DOHH2 (cell line): ENCODE measurements around the gene TNNT2.

Source experiments
- H3F3A ChIP-seq: fragments of 200-600 bp; sonication (generic), shearing (Covaris generic); 2 replicates; pipeline ENCODE4 v1.6.0; 2016; ENCODE audit warnings: antibody characterized with exemption, mild to moderate bottlenecking; ENCODE audit not compliant: control insufficient read depth, insufficient read depth
- H3K27ac ChIP-seq: fragments of 200-600 bp; sonication (generic); 2 replicates; pipeline ENCODE4 v1.5.1; 2014; ENCODE audit warnings: low read depth, mild to moderate bottlenecking, low read length, moderate library complexity
- H3K27me3 ChIP-seq: fragments of 200-600 bp; sonication (generic); 2 replicates; pipeline ENCODE4 v1.6.1; 2014; ENCODE audit warnings: mild to moderate bottlenecking, low read length, mixed read lengths; ENCODE audit not compliant: control insufficient read depth
- H3K36me3 ChIP-seq: fragments of 200-600 bp; sonication (generic); 2 replicates; pipeline ENCODE4 v1.6.1; 2014; ENCODE audit warnings: mild to moderate bottlenecking, low read length, moderate library complexity, mixed read lengths; ENCODE audit not compliant: control insufficient read depth
- H3K4me1 ChIP-seq: fragments of 200-600 bp; sonication (generic); 2 replicates; pipeline ENCODE4 v1.6.1; 2014; ENCODE audit warnings: mild to moderate bottlenecking, low read length, mixed read lengths; ENCODE audit not compliant: control insufficient read depth
- H3K4me2 ChIP-seq: fragments of 200-600 bp; sonication (generic); 2 replicates; pipeline ENCODE4 v1.6.0; 2014; ENCODE audit warnings: mild to moderate bottlenecking, low read length, moderate library complexity
- H3K4me3 ChIP-seq: fragments of 200-600 bp; sonication (generic); 2 replicates; pipeline ENCODE4 v1.5.1; 2014; ENCODE audit warnings: mild to moderate bottlenecking, low read length, mixed read lengths
- H3K79me2 ChIP-seq: fragments of 200-600 bp; sonication (generic); 2 replicates; pipeline ENCODE4 v1.6.1; 2014; ENCODE audit warnings: mild to moderate bottlenecking, low read length, mixed read lengths; ENCODE audit not compliant: control insufficient read depth
- H3K9me2 ChIP-seq: fragments of 200-600 bp; sonication (generic); replicated peaks from 2 replicates; pipeline ENCODE4 v1.6.1; 2014; ENCODE audit warnings: mild to moderate bottlenecking, low read length, mixed read lengths; ENCODE audit not compliant: control insufficient read depth
- H3K9me3 ChIP-seq: fragments of 200-600 bp; sonication (generic); 2 replicates; pipeline ENCODE4 v1.6.1; 2014; ENCODE audit warnings: antibody characterized with exemption, low read length, mixed read lengths; ENCODE audit not compliant: control insufficient read depth, insufficient read depth
- H4K20me1 ChIP-seq: fragments of 200-600 bp; sonication (generic); 2 replicates; pipeline ENCODE4 v1.6.0; 2014; ENCODE audit warnings: low read depth, mild to moderate bottlenecking, antibody characterized with exemption, low read length, moderate library complexity; ENCODE audit not compliant: control insufficient read depth, insufficient read depth
- CTCF ChIP-seq: fragments of 200-600 bp; sonication (generic); IDR thresholded peaks from one replicate; pipeline ENCODE4 v1.5.1; 2014; ENCODE audit warnings: antibody characterized with exemption, mild to moderate bottlenecking, low read depth, low read length; ENCODE audit not compliant: poor library complexity, severe bottlenecking
- EZH2phosphoT487 ChIP-seq: fragments of 200-600 bp; sonication (generic); IDR thresholded peaks from 2 replicates; pipeline ENCODE4 v1.6.1; 2017; ENCODE audit warnings: borderline replicate concordance, mild to moderate bottlenecking, antibody characterized with exemption, low read length, moderate library complexity, mixed read lengths

Gene TNNT2

DNA sequence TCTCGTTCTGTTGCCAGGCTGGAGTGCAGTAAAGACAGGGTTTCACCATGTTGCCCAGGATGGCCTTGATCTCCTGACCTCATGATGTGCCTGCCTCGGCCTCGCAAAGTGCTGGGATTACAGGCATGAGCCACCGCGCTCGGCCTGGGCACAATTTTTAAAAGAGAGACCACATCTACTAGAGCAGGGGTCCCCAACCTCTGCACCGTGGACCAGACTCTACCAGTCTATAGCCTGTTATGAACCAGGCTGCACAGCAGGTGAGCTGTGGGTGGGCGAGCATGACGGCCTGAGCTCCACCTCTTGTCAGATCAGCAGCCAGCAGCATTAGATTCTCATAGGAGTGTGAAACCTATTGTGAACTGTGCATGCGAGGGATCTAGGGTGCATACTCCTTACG, 20.8 kb downstream of the TNNT2 start:
- Histone ChIP-seq H4K20me1 (no peaks in the 10 kb centered on the region), H3K27me3 (0 out of 2 replicates have a peak, but pooled peaks cover 3% of the 10 kb centered on the region), H3K36me3 (no peaks in the 10 kb centered on the region), H3F3A (no peaks in the 10 kb centered on the region), H3K4me2 (no peak overlapping the region), H3K79me2 (no peaks in the 10 kb centered on the region), H3K4me3 (no peak overlapping the region), H3K27ac (no peak overlapping the region), H3K4me1 (no peaks in the 10 kb centered on the region), H3K9me3 (no peaks in the 10 kb centered on the region), H3K9me2 (no peaks in the 10 kb centered on the region)
- TF ChIP-seq EZH2phosphoT487 (no peak), CTCF (no peak)

- H3K27me3 ChIP-seq, result 0 out of 2 replicates have a peak, but pooled peaks cover 3% of the 10 kb centered on the region
- no peaks in the 10 kb centered on the region for H3K79me2 ChIP-seq
- no peak overlapping the region for H3K27ac ChIP-seq
- TF ChIP-seq CTCF, result no peak
- no peak for TF ChIP-seq EZH2phosphoT487
- no peaks in the 10 kb centered on the region for H4K20me1 ChIP-seq
- H3K4me1 ChIP-seq, result no peaks in the 10 kb centered on the region
- H3K36me3 ChIP-seq, result no peaks in the 10 kb centered on the region
- no peaks in the 10 kb centered on the region for H3K9me2 ChIP-seq
- no peaks in the 10 kb centered on the region for H3K9me3 ChIP-seq
- no peaks in the 10 kb centered on the region for H3F3A ChIP-seq
- no peak overlapping the region for H3K4me2 ChIP-seq
- H3K4me3 ChIP-seq, result no peak overlapping the region
These were observed 21.2 kb downstream of the TNNT2 start for GRCh38 chr1:201356236-201356635.

- H3K79me2 ChIP-seq, result no peaks in the 10 kb centered on the region
- no peak overlapping the region for H3K27ac ChIP-seq
- TF ChIP-seq CTCF (no peak), EZH2phosphoT487 (no peak)
- no peaks in the 10 kb centered on the region for H3K36me3 ChIP-seq
- H3K4me3 ChIP-seq, result no peak overlapping the region
- no peaks in the 10 kb centered on the region for H4K20me1 ChIP-seq
- no peak overlapping the region for H3K4me2 ChIP-seq
- H3K27me3 ChIP-seq, result 0 out of 2 replicates have a peak, but pooled peaks cover 6% of the 10 kb centered on the region
- no peaks in the 10 kb centered on the region for H3K9me2 ChIP-seq
- no peaks in the 10 kb centered on the region for H3K9me3 ChIP-seq
- no peaks in the 10 kb centered on the region for H3F3A ChIP-seq
- no peaks in the 10 kb centered on the region for H3K4me1 ChIP-seq
These were observed 22.0 kb downstream of the TNNT2 start for GRCh38 chr1:201355471-201355870.

DNA sequence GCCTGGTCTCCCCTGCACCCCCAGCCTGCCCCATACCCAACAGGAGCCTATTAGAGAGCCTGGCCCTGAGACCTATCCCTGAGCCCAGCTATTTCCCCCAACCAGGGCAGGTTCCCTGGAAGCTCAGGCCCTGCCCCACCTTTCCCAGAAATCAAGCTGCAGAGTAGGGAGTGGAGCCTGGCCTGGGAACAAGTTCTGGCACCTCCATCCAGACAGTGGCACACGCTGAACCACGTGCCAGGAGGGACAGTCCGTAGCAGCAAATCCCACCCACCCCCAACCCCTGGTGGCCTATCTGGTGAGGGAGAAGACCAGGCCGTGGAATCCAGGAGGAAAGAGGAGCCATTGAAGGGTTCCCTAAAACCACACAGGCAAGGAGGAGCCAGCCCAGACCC, 22.6 kb downstream of the TNNT2 start:
- Histone ChIP-seq H3K9me2 (no peaks in the 10 kb centered on the region), H3K27ac (no peak overlapping the region), H3K27me3 (0 out of 2 replicates have a peak, but pooled peaks cover 6% of the 10 kb centered on the region), H3K4me2 (no peak overlapping the region), H3K4me1 (no peaks in the 10 kb centered on the region), H3K4me3 (no peak overlapping the region), H3K79me2 (no peaks in the 10 kb centered on the region), H3F3A (no peaks in the 10 kb centered on the region), H3K36me3 (no peaks in the 10 kb centered on the region), H3K9me3 (no peaks in the 10 kb centered on the region), H4K20me1 (no peaks in the 10 kb centered on the region)
- TF ChIP-seq CTCF, result no peak
- TF ChIP-seq EZH2phosphoT487, result no peak
